HG03175 (cell line): ENCODE measurements around the gene ADIG.

Experiments used
- ATAC-seq: cut with Tn5 transposase; IDR thresholded peaks from one replicate; pipeline ENCODE4 v1.9.1; 2021; ENCODE audit warnings: mild to moderate bottlenecking, moderate library complexity; ENCODE audit not compliant: unreplicated experiment

ADIG gene

GRCh38 chr20:38581013-38581412 is at the start of gene ADIG:
Gene ADIG, plus strand, starts transcription at chr20:38581197. Its CDS starts 54 bp downstream, at chr20:38581251.
- no peak for ATAC-seq

GRCh38 chr20:38534756-38535155 is 46.2 kb upstream of the ADIG start:
- no peak for ATAC-seq

- ATAC-seq: no peak
These were observed 44.7 kb upstream of the ADIG start for GRCh38 chr20:38536310-38536709.

GRCh38 chr20:38537176-38537575 is 43.8 kb upstream of the ADIG start:
- ATAC-seq: no peak

GRCh38 chr20:38538789-38539188 is 42.2 kb upstream of the ADIG start:
- ATAC-seq: no peak

- ATAC-seq: no peak
These were observed 37.7 kb upstream of the ADIG start for GRCh38 chr20:38543014-38543906.

- ATAC-seq: no peak
These were observed 35.2 kb upstream of the ADIG start for GRCh38 chr20:38545771-38546170.

- ATAC-seq: no peak
These were observed 33.5 kb upstream of the ADIG start for GRCh38 chr20:38547288-38548085.

- ATAC-seq: no peak
These were observed 32.5 kb upstream of the ADIG start for GRCh38 chr20:38548356-38549083.

GRCh38 chr20:38550274-38550673 is 30.7 kb upstream of the ADIG start:
- no peak for ATAC-seq

- no peak for ATAC-seq
These were observed 29.9 kb upstream of the ADIG start for GRCh38 chr20:38551056-38551626.

GRCh38 chr20:38554986-38555385 is 26.0 kb upstream of the ADIG start:
- no peak for ATAC-seq

- no peak for ATAC-seq
These were observed 25.6 kb upstream of the ADIG start for GRCh38 chr20:38555395-38555794.

- no peak for ATAC-seq
These were observed 23.8 kb upstream of the ADIG start for GRCh38 chr20:38557174-38557573.

- no peak for ATAC-seq
These were observed 22.2 kb upstream of the ADIG start for GRCh38 chr20:38558596-38559360.

- no peak for ATAC-seq
These were observed 21.2 kb upstream of the ADIG start for GRCh38 chr20:38559764-38560163.

- no peak for ATAC-seq
These were observed 17.1 kb upstream of the ADIG start for GRCh38 chr20:38563802-38564431.

GRCh38 chr20:38564680-38565079 is 16.3 kb upstream of the ADIG start:
- no peak for ATAC-seq

GRCh38 chr20:38566036-38566598 is 14.9 kb upstream of the ADIG start:
- ATAC-seq: no peak
